ENCODE data around the gene PI4KA. TPM values are rescaled to one million over a fixed set of nuclear protein-coding genes. Genes with fewer than 3 reads are reported as not detected.
"Not testable (repeated sequence)": the region's sequence is repeated elsewhere in the genome, so short reads cannot be mapped to it uniquely, and the experiment has no call there.

Gene PI4KA
- total and polyA plus RNA-seq, 9 donors = 21.1 to 48.1 (median 35.5) TPM

DNA sequence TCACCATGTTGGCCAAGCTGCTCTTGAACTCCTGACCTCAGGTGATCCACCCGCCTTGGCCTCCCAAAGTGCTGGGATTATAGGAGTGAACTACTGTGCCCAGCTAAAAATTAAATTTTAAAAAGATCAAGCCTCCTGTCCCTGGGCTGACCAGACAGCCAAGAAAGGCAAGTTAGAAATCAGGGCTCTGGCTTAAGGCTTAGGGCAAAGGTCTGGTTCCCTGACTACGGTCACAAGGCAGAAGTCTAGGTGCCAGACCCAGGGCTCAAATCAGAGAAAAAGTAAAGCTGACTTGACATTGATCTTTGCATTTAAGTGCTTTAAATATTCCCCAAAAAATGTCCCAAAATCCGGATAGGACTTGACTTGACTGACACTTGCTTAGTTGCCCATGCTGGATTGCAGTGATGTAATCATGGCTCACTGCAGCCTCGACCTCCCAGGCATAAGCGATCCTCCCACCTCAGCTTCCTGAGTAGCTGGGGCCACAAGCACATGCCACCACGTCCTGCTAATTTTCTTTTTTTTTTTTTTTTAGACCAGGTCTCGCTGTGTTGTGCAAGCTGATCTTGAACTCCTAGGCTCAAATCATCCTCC is 41.3 kb upstream of the PI4KA start:
- H3K27ac ChIP-seq (ENCODE audit: low read length) = no peak overlapping the region
- H3K36me3 ChIP-seq (ENCODE audit: control insufficient read depth, insufficient read depth, low read length) = no peaks in the 10 kb centered on the region
- no peak for DNase-seq
- no peaks in the 10 kb centered on the region for H3K9me3 ChIP-seq (replicated peaks; ENCODE audit: control insufficient read depth, low read depth, low read length)
- 80% methylated on average over 5 of the region's 7 CpGs for WGBS (ENCODE audit: insufficient coverage)
- no peaks in the 10 kb centered on the region for H3K27me3 ChIP-seq (ENCODE audit: control insufficient read depth, insufficient read depth, low read length)
- H3K4me1 ChIP-seq (ENCODE audit: control insufficient read depth, insufficient read depth, low read length) = no peaks in the 10 kb centered on the region
- H3K4me3 ChIP-seq (ENCODE audit: low read length) = no peak overlapping the region

DNA sequence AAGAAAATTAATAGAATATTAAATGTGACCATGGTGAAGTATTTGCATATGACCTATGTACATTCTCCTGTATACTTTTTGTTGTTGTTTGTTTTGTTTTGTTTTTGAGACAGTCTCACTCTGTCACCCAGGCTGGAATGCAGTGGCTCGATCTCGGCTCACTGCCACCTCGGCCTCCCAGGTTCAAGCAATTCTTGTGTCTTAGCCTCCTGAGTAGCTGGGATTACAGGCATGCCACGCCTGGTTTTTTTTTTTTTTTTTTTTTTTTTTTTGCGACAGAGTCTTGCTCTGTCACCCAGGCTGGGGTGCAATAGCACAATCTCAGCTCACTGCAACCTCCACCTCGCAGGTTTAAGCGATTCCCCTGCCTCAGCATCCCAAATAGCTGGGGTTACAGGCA is 39.1 kb upstream of the PI4KA start:
- H3K9me3 ChIP-seq (replicated peaks; ENCODE audit: control insufficient read depth, low read depth, low read length); H3K4me1 ChIP-seq (ENCODE audit: control insufficient read depth, insufficient read depth, low read length); DNase-seq; H3K4me3 ChIP-seq (ENCODE audit: low read length); H3K27ac ChIP-seq (ENCODE audit: low read length); H3K36me3 ChIP-seq (ENCODE audit: control insufficient read depth, insufficient read depth, low read length); H3K27me3 ChIP-seq (ENCODE audit: control insufficient read depth, insufficient read depth, low read length): not testable (repeated sequence)
- no CpG with 5 or more reads among the region's 7 CpGs for WGBS (ENCODE audit: insufficient coverage)

DNA sequence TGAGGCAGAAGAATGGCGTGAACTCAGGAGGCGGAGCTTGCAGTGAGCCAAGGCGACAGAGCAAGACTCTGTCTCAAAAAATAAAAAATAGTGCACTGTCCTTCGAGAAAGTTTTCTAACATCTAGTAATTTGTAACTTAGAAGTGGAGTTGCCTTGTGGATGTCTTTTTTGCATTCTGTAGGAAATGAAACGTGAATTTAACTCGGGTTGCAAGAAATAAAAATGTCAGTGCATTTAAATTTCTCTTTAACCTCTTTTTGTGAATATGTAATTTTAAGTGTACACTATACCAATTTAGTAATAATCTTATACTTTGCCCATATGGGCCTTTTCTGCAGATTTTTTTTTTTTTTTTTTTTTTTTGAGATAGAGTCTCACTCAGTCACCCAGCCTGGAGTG is 32.4 kb upstream of the PI4KA start:
- Histone ChIP-seq H3K36me3 (ENCODE audit: control insufficient read depth, insufficient read depth, low read length) (peaks cover 26% of the 10 kb centered on the region), H3K4me3 (ENCODE audit: low read length) (no peak overlapping the region), H3K27ac (ENCODE audit: low read length) (no peak overlapping the region), H3K27me3 (ENCODE audit: control insufficient read depth, insufficient read depth, low read length) (no peaks in the 10 kb centered on the region), H3K9me3 (replicated peaks; ENCODE audit: control insufficient read depth, low read depth, low read length) (no peaks in the 10 kb centered on the region), H3K4me1 (ENCODE audit: control insufficient read depth, insufficient read depth, low read length) (no peaks in the 10 kb centered on the region)
- WGBS (ENCODE audit: insufficient coverage) = no CpG with 5 or more reads among the region's 6 CpGs
- no peak for DNase-seq

DNA sequence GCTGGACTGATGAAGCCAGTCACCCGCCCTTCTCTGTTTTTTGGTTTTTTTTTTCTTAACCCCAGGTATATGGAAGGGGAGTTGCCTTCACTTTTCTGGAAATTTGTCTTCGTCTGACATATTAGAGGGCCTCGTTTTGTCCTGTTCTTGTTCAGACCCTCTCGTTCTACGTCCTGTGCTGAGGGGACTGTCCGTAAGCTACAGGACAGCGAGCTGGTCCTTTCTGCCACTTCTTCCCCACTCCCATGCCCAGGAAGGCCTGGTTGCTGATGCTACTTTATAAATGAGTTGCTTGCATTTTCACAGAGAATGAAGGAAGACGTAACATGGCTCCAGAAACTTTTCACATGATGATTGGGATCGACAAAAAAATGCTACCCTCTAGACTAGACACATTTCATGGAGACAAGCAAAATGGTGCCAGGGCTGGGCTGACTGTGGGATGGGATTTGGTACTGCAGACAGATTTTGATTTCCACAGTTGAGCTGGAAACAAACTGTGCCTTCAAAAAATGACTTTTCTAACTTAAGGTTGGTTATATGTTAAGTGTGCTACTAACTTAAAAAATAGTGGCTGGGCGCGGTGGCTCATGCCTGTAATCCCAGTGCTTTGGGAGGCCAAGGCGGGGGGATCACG is 31.4 kb upstream of the PI4KA start:
- no peaks in the 10 kb centered on the region for H3K27me3 ChIP-seq (ENCODE audit: control insufficient read depth, insufficient read depth, low read length)
- no peaks in the 10 kb centered on the region for H3K9me3 ChIP-seq (replicated peaks; ENCODE audit: control insufficient read depth, low read depth, low read length)
- WGBS (ENCODE audit: insufficient coverage) = 97% methylated on average over 5 of the region's 13 CpGs
- H3K36me3 ChIP-seq (ENCODE audit: control insufficient read depth, insufficient read depth, low read length) = peaks cover 33% of the 10 kb centered on the region
- no peak overlapping the region for H3K27ac ChIP-seq (ENCODE audit: low read length)
- DNase-seq = no peak
- H3K4me3 ChIP-seq (ENCODE audit: low read length) = no peak overlapping the region
- no peaks in the 10 kb centered on the region for H3K4me1 ChIP-seq (ENCODE audit: control insufficient read depth, insufficient read depth, low read length)

DNA sequence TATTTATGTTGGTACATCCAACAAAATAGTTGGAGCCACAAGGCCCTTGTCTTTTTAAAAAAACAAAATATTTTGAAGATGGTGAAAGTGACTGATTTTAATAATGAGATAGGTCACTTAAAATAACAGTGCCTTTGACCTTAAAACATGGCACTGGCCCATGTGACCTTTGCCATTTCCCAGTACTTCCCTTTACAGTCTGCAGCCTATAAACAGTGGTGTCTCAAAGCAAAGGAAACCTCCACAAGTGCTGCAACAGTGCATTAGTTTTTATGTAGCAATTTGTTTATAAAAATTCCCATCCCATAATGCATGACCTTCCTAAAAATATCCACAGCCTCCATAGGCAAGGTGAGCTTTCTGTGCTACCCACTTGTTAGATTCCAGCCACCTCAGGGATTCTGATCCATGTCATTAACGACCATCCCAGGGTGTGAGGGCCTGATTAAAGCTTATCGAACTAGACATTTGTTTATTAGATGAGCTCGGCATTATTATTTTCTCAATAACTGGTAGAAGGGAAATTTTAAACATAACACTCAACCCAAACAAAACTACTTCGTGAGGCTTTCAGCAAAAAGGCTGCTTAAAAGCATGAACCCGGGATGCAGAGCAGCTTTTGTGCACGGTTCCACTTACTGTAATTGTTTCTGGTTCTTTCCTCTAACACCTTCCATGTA is 30.6 kb upstream of the PI4KA start:
- WGBS (ENCODE audit: insufficient coverage) = 72% methylated on average over 3 of the region's 6 CpGs

DNA sequence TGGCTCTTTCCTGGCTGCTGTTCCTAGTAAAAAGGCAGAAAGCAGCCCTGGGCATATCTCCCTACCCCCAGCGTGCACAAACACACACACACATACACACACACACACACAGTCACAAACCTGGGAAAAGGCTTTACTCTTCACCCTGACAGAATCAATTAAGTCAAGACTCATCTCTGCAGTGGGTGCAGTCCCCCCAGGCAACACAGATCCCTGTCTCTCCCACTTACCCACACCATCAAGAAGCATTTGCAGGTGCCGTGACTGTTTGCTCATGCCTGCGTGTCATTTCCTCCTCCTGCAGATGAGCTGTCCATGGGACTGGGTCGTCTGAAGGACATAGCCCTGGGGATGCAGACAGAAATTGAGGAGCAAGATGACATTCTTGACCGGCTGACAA is 28.8 kb upstream of the PI4KA start:
- Histone ChIP-seq H3K4me3 (ENCODE audit: low read length) (no peak overlapping the region), H3K27me3 (ENCODE audit: control insufficient read depth, insufficient read depth, low read length) (no peaks in the 10 kb centered on the region), H3K36me3 (ENCODE audit: control insufficient read depth, insufficient read depth, low read length) (peaks cover 53% of the 10 kb centered on the region), H3K9me3 (replicated peaks; ENCODE audit: control insufficient read depth, low read depth, low read length) (no peaks in the 10 kb centered on the region), H3K27ac (ENCODE audit: low read length) (no peak overlapping the region), H3K4me1 (ENCODE audit: control insufficient read depth, insufficient read depth, low read length) (no peaks in the 10 kb centered on the region)
- 67% methylated on average over 2 of the region's 5 CpGs for WGBS (ENCODE audit: insufficient coverage)
- no peak for DNase-seq

More for the DNA sequence above, 30.6 kb upstream of the PI4KA start:
- Histone ChIP-seq H3K36me3 (ENCODE audit: control insufficient read depth, insufficient read depth, low read length) (peaks cover 40% of the 10 kb centered on the region), H3K27ac (ENCODE audit: low read length) (no peak overlapping the region), H3K9me3 (replicated peaks; ENCODE audit: control insufficient read depth, low read depth, low read length) (no peaks in the 10 kb centered on the region), H3K4me1 (ENCODE audit: control insufficient read depth, insufficient read depth, low read length) (no peaks in the 10 kb centered on the region), H3K4me3 (ENCODE audit: low read length) (no peak overlapping the region), H3K27me3 (ENCODE audit: control insufficient read depth, insufficient read depth, low read length) (no peaks in the 10 kb centered on the region)
- no peak for DNase-seq

DNA sequence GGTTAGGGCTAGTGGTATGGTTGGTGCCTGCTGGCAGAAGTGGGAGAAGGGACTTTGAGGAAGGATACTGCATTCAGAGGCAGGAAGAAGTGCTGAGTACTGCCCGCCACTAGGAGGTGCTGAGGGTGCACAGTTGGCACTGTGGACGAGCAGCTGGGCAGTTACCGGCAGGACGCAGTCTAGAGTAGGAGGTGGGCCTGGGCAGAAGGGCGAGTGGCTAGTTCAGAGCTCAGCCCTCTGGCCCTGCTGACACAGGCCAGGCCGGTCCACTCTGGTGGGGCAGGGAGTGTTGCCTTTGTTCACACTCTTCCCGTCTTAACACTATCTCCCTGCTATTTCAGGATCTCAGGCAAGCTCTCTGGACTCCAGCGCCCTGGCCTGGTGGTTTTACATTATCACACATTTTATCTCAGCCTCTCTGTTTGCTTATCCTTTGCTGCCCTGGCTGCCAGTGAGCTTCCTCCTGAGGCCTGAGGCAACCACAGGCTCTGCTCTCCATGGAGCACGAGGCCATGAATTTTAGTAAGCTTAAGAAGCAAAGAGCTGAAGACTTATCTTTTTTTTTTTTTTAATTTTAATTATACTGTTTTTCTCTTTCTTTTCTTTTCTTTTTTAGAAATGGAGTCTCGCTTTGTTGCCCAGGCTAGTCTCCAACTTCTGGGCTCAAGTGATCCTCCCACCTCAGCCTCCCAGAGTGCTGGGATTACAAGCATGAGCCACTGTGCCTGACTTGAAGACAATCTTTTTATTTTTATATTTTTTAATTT is 27.1 kb upstream of the PI4KA start:
- WGBS (ENCODE audit: insufficient coverage) = 20% methylated on average over 5 of the region's 10 CpGs
- Histone ChIP-seq H3K4me3 (ENCODE audit: low read length) (no peak overlapping the region), H3K27me3 (ENCODE audit: control insufficient read depth, insufficient read depth, low read length) (no peaks in the 10 kb centered on the region), H3K27ac (ENCODE audit: low read length) (no peak overlapping the region), H3K9me3 (replicated peaks; ENCODE audit: control insufficient read depth, low read depth, low read length) (no peaks in the 10 kb centered on the region), H3K4me1 (ENCODE audit: control insufficient read depth, insufficient read depth, low read length) (no peaks in the 10 kb centered on the region), H3K36me3 (ENCODE audit: control insufficient read depth, insufficient read depth, low read length) (peaks cover 68% of the 10 kb centered on the region)
- peak; percentile 62 for DNase-seq

DNA sequence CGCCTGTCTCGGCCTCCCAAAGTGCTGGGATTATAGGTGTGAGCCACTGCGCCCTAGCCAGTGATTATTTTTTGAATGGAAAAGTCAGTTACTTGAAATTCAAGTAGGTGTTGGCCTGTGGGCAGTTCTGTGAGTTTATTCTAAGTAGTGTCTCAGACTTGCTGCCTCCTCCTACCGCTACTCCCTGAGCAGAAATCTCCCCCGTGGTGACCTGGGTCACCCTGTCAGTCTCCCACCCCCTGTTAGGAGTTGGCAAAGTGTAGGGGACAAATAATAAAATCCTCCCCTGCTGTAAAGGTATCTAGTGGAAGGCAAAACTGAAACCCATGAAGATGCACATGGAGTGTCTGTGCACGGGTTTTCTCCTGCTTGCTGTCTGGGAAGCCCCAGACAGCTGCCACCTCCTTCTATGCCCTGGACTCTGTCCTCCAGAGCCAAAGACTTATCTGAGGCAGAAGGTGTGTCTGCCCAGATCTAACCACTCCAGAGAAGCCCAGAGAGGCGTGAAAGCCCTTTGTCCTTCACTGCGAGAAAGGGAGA is 26.5 kb upstream of the PI4KA start:
- Histone ChIP-seq H3K9me3 (replicated peaks; ENCODE audit: control insufficient read depth, low read depth, low read length) (no peaks in the 10 kb centered on the region), H3K4me3 (ENCODE audit: low read length) (no peak overlapping the region), H3K4me1 (ENCODE audit: control insufficient read depth, insufficient read depth, low read length) (no peaks in the 10 kb centered on the region), H3K27ac (ENCODE audit: low read length) (no peak overlapping the region), H3K36me3 (ENCODE audit: control insufficient read depth, insufficient read depth, low read length) (peaks cover 71% of the 10 kb centered on the region), H3K27me3 (ENCODE audit: control insufficient read depth, insufficient read depth, low read length) (no peaks in the 10 kb centered on the region)
- no peak for DNase-seq
- 66% methylated on average over 4 of the region's 8 CpGs for WGBS (ENCODE audit: insufficient coverage)

DNA sequence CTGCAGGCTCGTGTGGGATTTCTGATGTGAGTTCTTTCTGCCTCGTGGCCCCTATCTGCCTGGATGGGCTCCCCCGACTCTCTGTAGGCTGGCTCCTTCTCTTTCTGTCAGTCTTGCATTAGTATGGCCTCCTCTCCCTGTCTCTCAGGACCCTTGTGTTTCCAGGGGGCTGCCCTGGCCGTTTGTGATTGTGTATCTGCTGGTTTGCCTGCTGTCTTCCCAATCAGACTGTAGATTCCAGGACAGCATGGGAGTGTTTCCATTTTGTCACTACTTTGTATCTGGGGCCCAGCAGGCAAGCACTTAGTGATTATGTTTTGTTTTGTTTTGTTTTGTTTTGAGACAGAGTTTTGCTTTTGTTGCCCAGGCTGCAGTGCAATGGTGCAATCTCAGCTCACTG is 25.8 kb upstream of the PI4KA start:
- H3K4me3 ChIP-seq (ENCODE audit: low read length) = no peak overlapping the region
- WGBS (ENCODE audit: insufficient coverage) = 89% methylated on average over 3 of the region's 4 CpGs
- no peaks in the 10 kb centered on the region for H3K27me3 ChIP-seq (ENCODE audit: control insufficient read depth, insufficient read depth, low read length)
- no peak for DNase-seq
- no peaks in the 10 kb centered on the region for H3K9me3 ChIP-seq (replicated peaks; ENCODE audit: control insufficient read depth, low read depth, low read length)
- H3K27ac ChIP-seq (ENCODE audit: low read length) = no peak overlapping the region
- no peaks in the 10 kb centered on the region for H3K4me1 ChIP-seq (ENCODE audit: control insufficient read depth, insufficient read depth, low read length)
- H3K36me3 ChIP-seq (ENCODE audit: control insufficient read depth, insufficient read depth, low read length) = peaks cover 67% of the 10 kb centered on the region

DNA sequence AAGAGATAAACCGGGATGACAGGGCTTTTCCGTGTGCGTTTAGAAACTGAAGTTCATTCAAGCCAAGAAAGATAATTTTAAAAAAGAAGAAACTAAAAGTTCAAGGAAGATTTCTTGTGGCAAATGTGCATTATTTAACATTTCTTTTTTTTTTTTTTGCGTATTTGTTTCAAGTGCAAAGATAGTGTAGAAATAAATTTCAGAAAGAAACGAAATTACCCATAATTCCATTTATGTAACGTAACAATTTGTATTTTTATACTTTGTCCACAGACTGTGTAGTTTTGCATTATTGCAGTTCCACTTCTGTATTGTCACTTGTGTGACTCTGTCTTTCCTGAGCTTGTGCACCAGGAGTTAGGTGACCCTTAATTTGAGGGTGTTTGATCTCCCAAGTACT is 24.2 kb upstream of the PI4KA start:
- Histone ChIP-seq H3K36me3 (ENCODE audit: control insufficient read depth, insufficient read depth, low read length) (peaks cover 55% of the 10 kb centered on the region), H3K4me1 (ENCODE audit: control insufficient read depth, insufficient read depth, low read length) (no peaks in the 10 kb centered on the region), H3K27me3 (ENCODE audit: control insufficient read depth, insufficient read depth, low read length) (no peaks in the 10 kb centered on the region), H3K27ac (ENCODE audit: low read length) (no peak overlapping the region), H3K4me3 (ENCODE audit: low read length) (no peak overlapping the region), H3K9me3 (replicated peaks; ENCODE audit: control insufficient read depth, low read depth, low read length) (no peaks in the 10 kb centered on the region)
- WGBS (ENCODE audit: insufficient coverage) = 100% methylated on average over 1 of the region's 6 CpGs
- no peak for DNase-seq
